ENCODE results near the gene TTLL3. TPM values are rescaled to one million over a fixed set of nuclear protein-coding genes. Genes with fewer than 3 reads are reported as not detected.
"Not testable (repeated sequence)": the region's sequence is repeated elsewhere in the genome, so short reads cannot be mapped to it uniquely, and the experiment has no call there.

Gene TTLL3
- total and polyA plus RNA-seq, 2 donors (not counting 3 experiments of a cell fraction or from before 2014, with no cell fraction given) = 43.5 to 65.2 TPM

- TF ChIP-seq JUN (IDR thresholded peaks at IDR 0.05; ENCODE audit: borderline replicate concordance, insufficient read depth, insufficient read length, low read depth) (no peak), POLR2AphosphoS5 (IDR thresholded peaks at IDR 0.05; ENCODE audit: insufficient read depth, low read depth, low read length) (no peak), POLR2A (IDR thresholded peaks at IDR 0.05; ENCODE audit: low read depth, low read length) (no peak), MYC (IDR thresholded peaks at IDR 0.05; ENCODE audit: low read depth, low read length) (no peak), EZH2 (IDR thresholded peaks at IDR 0.05; ENCODE audit: borderline replicate concordance, low read depth, low read length, severe bottlenecking) (no peak), MAX (IDR thresholded peaks at IDR 0.05; ENCODE audit: insufficient read depth, insufficient read length) (no peak), FOS (IDR thresholded peaks at IDR 0.05; ENCODE audit: borderline replicate concordance, insufficient read depth, low read length) (no peak), GATA2 (IDR thresholded peaks at IDR 0.05; ENCODE audit: insufficient read depth, insufficient read length, low read depth, low read length) (no peak), CTCF (IDR thresholded peaks at IDR 0.05; ENCODE audit: extremely low read depth in 1 of 2, insufficient read depth in 1 of 2, low read depth in 1 of 2, low read length in 2 of 2) (no peak)
- Histone ChIP-seq H4K20me1 (replicated peaks; ENCODE audit: control insufficient read depth, extremely low read depth, insufficient read depth, low read length) (no peaks in the 10 kb centered on the region), H3K4me2 (ENCODE audit: insufficient read depth, low read length) (no peak overlapping the region), H3K4me1 (ENCODE audit: control insufficient read depth, extremely low read depth, insufficient read depth, low read length) (no peaks in the 10 kb centered on the region), H3K79me2 (ENCODE audit: control insufficient read depth, insufficient read depth, low read length) (no peaks in the 10 kb centered on the region), H3K36me3 (ENCODE audit: control insufficient read depth in 2 of 2, extremely low read depth in 1 of 2, insufficient read depth in 2 of 2, low read length in 2 of 2) (no peaks in the 10 kb centered on the region), H3K4me3 (replicated peaks in 1 of 3; ENCODE audit: insufficient read depth in 1 of 3, low read depth in 1 of 3, low read length in 3 of 3) (no peak overlapping the region), H3K27ac (ENCODE audit: insufficient read depth, low read depth, low read length) (no peak overlapping the region), H3K9me3 (replicated peaks; ENCODE audit: control insufficient read depth, insufficient read depth, low read length) (no peaks in the 10 kb centered on the region), H3K9me1 (replicated peaks; ENCODE audit: control insufficient read depth, extremely low read depth, insufficient read depth, low read length) (no peaks in the 10 kb centered on the region), H3K27me3 (ENCODE audit: control insufficient read depth in 2 of 2, insufficient read depth in 2 of 2, low read length in 2 of 2) (no peaks in the 10 kb centered on the region), H3K9ac (replicated peaks; ENCODE audit: extremely low read depth, insufficient read depth, low read length) (no peak overlapping the region), H2AFZ (ENCODE audit: low read depth, low read length) (no peak overlapping the region)
- CTCF ChIA-PET = no interaction called here
- intact Hi-C loops (cut with micrococcal nuclease) (no loop called here), dilution Hi-C loops (cut with MboI; ENCODE audit: extremely low pct_ligation_motif_present, low sequenced_read_pairs) (no loop called here)
- FAIRE-seq (no peak), DNase-seq (ENCODE audit: low read depth, low spot score) (no peak)
- POLR2A ChIA-PET = no interaction called here
- no TSS peak for BruUV-seq (replicated peaks)
Measured at GRCh38 chr3:9852528-9852927, 42.5 kb downstream of the TTLL3 start.

- CTCF ChIA-PET = interaction anchor here (1.2 kb wide), 1 partner anchor 78 kb away, joined by 4 read pairs; no protein-coding TSS in a partner anchor
- H3K9me3 ChIP-seq (replicated peaks; ENCODE audit: control insufficient read depth, insufficient read depth, low read length); H3K36me3 ChIP-seq (ENCODE audit: control insufficient read depth in 2 of 2, extremely low read depth in 1 of 2, insufficient read depth in 2 of 2, low read length in 2 of 2); FAIRE-seq; H2AFZ ChIP-seq (ENCODE audit: low read depth, low read length); H3K27ac ChIP-seq (ENCODE audit: insufficient read depth, low read depth, low read length); H3K4me2 ChIP-seq (ENCODE audit: insufficient read depth, low read length); H3K79me2 ChIP-seq (ENCODE audit: control insufficient read depth, insufficient read depth, low read length); H3K9me1 ChIP-seq (replicated peaks; ENCODE audit: control insufficient read depth, extremely low read depth, insufficient read depth, low read length); H3K27me3 ChIP-seq (ENCODE audit: control insufficient read depth in 2 of 2, insufficient read depth in 2 of 2, low read length in 2 of 2); H4K20me1 ChIP-seq (replicated peaks; ENCODE audit: control insufficient read depth, extremely low read depth, insufficient read depth, low read length); DNase-seq (ENCODE audit: low read depth, low spot score); intact Hi-C loops (cut with micrococcal nuclease); H3K9ac ChIP-seq (replicated peaks; ENCODE audit: extremely low read depth, insufficient read depth, low read length); H3K4me3 ChIP-seq (replicated peaks in 1 of 3; ENCODE audit: insufficient read depth in 1 of 3, low read depth in 1 of 3, low read length in 3 of 3); dilution Hi-C loops (cut with MboI; ENCODE audit: extremely low pct_ligation_motif_present, low sequenced_read_pairs); H3K4me1 ChIP-seq (ENCODE audit: control insufficient read depth, extremely low read depth, insufficient read depth, low read length); BruUV-seq (replicated peaks); POLR2A ChIA-PET: not testable (repeated sequence)
Measured at GRCh38 chr3:9854291-9854940, 44.4 kb downstream of the TTLL3 start.

Data from endothelial cell of umbilical vein (primary cell).